ENCODE data around the gene TFAP2A. TPM values are rescaled to one million over a fixed set of nuclear protein-coding genes. Genes with fewer than 3 reads are reported as not detected.

Gene TFAP2A
- total RNA-seq, 1 donor from 2014 or later, result 1.6 TPM

DNA sequence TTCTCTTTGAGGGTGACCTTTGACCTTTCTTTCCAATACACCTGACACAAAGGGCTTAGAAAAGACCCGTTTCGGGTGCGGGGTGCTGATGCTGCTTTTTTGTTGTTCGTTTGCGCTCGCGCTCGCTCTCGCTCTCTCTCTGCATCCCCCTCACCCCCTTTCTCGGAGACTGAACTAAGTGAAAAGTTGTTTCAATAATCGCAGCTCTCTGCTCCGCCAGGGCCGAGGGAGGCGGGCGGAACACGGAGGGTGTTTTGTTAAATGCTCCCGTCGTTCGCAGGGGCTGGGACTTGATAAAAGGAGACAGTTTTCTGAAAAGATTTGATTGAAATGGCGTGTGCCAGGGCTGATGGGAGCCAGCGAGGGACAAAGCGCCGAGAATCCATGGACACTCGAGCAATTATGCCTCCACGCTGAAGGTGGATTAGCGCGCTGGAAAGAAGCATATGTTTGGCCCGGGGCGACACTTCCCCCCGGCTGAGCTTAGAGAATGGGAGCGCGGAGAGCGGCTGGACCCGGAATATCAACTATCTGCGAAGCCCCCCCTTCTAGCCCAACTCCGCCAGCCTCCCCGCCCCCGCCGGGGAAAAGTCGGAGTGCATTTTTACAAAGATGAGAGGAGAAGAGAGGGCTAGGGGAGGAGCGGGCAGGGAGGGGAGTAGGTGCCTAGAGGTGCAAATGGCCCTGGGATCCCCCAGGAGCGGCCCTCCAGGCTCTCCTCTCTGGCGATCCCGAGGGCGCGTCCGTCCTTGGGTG lies 25.0 kb downstream of the TFAP2A start:
- intact Hi-C loops (cut with DNase I), result no loop called here
- no peak for ATAC-seq
- DNase-seq (ENCODE audit: low spot score), result no peak

GRCh38 chr6:10386756-10387654 lies 27.9 kb downstream of the TFAP2A start:
- no peak for ATAC-seq
- no peak for DNase-seq (ENCODE audit: low spot score)
- intact Hi-C loops (cut with DNase I), result no loop called here

DNA sequence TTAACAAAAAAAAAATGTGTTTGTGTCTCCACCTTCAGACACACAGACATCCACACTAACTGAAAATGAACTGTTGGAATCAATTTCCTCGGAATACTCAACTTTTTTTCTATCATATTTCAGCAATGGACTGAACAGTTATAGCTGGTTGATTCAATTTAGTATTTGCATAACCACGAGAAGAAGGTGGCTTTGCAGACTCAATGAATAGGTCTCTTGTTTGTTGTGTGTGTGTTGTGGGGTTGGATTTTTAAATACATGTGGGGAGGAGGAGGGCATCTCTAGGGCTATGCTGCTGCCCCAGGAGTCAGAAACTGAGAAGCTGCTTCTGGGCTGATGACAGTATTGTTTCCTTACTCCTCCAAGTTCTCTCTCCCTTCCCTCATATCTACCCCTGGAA lies 28.7 kb downstream of the TFAP2A start:
- intact Hi-C loops (cut with DNase I), result no loop called here
- ATAC-seq (no peak), DNase-seq (ENCODE audit: low spot score) (no peak)

DNA sequence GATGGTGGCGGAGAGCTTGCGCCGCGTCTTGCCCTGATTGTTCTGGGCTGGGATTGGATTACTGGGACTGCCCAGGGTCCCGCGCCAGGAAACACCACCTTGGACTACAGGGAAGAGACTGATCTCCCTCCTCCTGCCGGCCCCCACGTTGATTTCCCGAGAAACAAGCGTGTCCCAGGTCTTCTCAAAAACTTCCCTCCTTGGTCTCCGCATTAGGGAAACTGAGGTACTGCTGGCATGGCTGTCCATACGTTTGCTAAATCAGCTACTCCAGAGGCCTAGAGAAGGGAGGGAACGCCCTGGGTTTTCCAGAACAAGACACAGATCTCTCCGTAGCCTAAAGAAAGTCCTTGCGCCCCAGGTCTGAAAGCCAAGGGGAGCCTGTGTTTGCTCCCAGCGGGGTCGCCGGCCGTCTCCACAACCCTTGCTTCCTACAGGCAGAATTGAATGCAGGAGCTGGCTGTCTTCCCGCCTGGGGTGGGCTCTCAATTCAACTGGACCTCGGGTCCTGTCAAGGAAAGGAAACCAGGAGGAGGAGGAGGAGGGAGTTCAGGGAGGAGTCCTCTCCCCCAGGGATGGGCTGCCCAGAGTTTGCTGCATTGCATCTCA lies 29.2 kb downstream of the TFAP2A start:
- no peak for ATAC-seq
- DNase-seq (ENCODE audit: low spot score), result no peak
- intact Hi-C loops (cut with DNase I), result no loop called here

DNA sequence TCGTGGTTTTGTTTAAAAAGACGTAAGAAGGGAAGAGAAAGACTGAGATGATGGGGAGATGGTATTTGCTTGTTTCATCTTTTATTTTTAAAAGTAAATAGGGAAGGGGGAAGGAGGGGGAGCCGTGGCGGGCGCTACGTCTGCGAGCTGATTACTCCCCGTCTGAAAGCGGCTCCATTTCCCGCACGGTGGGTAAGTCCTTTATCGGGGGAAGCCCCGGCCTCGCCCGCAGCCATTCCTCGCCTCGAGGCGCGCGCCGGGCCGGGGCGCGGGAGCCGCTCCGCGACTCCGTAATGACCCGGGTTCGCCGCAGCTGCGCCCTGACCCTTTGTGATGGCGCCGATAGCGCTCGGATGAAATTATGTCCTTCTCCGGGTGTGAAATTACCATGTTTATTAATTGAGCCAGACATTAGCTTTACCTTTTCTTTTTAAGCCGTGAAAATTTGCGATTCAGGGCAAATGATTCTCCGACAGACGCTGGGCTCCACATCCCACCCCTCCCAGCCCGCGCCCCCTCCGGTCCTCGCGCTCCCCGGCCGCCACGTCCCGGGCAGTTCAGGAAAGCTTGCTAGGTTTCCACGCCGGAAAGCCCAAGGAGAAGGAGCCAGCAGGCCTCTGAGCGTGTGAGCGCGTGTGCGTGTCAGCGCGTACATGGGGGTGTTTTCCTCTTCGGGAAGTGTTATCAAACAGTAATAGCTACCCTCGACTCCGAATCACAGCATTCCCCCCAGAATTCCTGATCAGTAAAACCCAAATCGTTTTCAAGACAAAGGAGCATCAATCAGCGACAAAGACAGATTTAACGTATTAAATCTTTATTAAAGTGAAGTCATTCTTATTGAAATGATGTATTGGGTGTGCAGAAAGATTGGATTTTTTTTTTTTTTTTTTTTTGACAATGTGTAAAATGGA lies 30.0 kb downstream of the TFAP2A start:
- DNase-seq (ENCODE audit: low spot score) (no peak), ATAC-seq (no peak)
- intact Hi-C loops (cut with DNase I), result no loop called here

DNA sequence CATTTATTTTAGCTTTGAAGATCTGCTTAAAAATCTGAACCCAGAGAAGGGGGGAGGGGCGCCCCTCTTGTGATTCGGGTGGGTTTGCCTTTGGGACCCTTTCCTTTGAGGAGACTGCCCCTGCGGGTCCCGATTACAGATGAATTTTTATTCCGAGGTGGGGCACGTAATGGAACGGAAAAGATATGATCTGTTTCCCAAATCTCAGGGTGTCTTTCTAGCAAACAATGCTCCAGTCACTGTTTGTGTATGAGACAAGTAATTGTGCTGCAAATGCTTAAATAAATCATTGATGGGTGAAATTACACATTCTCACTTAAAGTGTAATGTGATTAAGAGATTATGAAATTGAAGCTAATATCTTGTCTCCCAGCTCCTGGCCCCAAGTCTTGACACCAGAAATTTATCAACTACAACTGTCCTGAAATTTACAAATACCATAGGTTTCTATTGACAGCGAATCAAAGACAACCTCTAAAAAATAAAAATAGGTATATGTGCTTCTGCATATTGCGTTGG lies 30.7 kb downstream of the TFAP2A start:
- DNase-seq (ENCODE audit: low spot score), result no peak
- intact Hi-C loops (cut with DNase I), result no loop called here
- no peak for ATAC-seq

DNA sequence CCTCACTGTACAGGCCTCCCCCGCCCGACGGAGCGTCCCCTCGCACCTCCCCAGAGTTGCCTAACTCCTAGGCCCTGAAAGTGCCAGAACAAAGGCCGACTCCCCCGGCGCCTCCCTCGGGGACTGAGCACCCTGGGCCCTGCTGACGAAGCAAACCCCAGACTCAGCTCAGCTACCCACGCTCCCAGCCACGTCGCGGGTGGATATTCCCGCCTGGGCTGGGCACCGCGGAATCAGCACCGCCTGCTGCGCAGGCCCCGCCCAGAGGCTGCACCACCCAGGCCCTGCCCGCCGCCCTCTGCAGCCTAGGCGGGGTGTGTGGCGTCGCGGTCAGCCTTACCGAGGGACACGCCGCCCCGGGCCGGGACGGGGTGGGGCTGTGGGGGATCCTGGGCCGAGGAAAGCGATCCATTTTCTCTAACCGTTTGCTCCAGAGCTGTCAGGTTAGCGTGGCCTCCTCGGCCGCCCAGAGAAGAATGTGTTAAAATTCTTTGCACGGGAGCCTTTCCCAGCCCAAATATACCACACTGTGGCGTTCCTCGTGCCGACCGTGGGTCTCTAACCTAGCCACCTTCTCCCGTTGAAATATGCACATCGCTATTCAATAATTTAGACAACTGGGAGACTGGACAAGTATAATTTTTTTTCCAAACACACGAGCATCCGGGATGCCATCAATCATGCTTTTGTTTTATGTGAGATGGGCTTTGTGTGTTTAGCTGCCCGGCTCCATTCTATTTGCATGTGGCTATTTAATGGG lies 31.4 kb downstream of the TFAP2A start:
- intact Hi-C loops (cut with DNase I), result no loop called here
- ATAC-seq, result peak; percentile 72
- no peak for DNase-seq (ENCODE audit: low spot score)

GRCh38 chr6:10382728-10383330 lies 32.0 kb downstream of the TFAP2A start:
- no peak for DNase-seq (ENCODE audit: low spot score)
- intact Hi-C loops (cut with DNase I), result no loop called here
- ATAC-seq, result no peak

GRCh38 chr6:10382322-10382721 lies 32.6 kb downstream of the TFAP2A start:
- ATAC-seq (no peak), DNase-seq (ENCODE audit: low spot score) (no peak)
- intact Hi-C loops (cut with DNase I), result no loop called here

DNA sequence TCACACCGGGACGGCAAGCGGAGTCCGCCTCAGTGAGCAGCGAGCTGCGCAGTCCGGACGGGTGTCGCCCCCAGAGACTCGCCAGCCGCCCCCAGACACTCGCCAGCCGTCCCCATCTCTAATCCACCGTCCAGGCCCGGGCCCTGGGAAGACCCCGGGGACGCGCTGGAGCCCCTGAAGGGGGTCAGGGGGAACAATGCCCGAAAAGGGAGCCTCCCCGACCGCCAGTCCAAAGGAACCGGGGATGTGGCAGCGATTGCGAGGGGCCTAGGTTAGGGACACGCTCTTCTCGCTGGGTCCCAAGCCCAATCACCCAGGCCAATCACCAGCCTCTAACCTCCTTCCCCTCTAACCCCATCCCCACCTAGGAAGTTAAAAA lies 33.1 kb downstream of the TFAP2A start:
- intact Hi-C loops (cut with DNase I), result no loop called here
- DNase-seq (ENCODE audit: low spot score) (no peak), ATAC-seq (peak; percentile 29)

- DNase-seq (ENCODE audit: low spot score) (no peak), ATAC-seq (peak; percentile 58)
- intact Hi-C loops (cut with DNase I), result no loop called here
These were observed 33.6 kb downstream of the TFAP2A start for GRCh38 chr6:10381133-10381829.

DNA sequence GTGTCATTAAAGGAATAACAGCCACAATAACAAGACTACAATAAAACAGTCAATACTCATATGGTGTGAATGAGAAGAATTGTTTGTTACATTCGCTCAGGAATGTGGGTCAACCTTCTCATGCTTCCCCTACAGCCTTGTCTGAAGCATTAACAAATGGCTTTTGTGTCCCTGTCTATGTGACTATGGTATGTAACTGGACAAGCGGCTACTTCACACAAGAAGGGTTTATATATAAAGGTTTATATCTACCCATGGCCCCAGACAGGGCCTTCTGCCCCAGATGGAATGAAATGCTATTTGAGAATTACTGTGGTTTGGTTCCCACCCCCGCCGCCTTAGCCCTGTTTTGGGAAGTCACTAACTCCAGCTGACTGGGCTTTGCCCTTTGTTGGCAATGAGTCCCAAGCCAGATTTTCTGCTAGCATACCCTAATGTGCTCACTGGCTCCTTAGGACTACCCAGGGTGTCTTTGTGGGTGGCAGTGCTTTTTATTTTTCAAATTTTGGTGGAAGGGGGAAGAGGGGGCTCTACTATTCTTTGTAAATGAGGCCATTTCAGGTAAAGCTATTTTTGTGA lies 39.4 kb downstream of the TFAP2A start:
- intact Hi-C loops (cut with DNase I), result no loop called here
- no peak for ATAC-seq
- no peak for DNase-seq (ENCODE audit: low spot score)

- no peak for ATAC-seq
- intact Hi-C loops (cut with DNase I), result no loop called here
- no peak for DNase-seq (ENCODE audit: low spot score)
These were observed 41.1 kb downstream of the TFAP2A start for GRCh38 chr6:10373642-10374359.

DNA sequence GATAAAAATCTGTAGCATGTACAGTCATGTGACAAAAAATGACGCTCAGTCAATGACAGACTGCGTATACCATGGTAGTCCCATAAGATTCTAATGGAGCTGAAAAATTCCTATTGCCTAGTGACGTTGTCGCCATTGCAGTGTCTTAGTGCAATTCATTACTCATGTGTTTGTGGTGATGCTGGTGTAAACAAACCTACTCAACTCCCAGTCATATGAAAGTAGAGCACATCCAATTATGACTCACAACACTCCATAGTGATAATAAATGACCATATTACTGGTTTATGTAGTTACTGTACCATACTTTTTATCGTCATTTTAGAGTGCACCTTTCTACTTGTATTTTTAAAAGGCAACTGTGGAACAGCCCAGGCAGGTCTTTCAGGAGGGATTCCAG lies 45.0 kb downstream of the TFAP2A start:
- intact Hi-C loops (cut with DNase I), result no loop called here
- DNase-seq (ENCODE audit: low spot score), result no peak
- no peak for ATAC-seq

DNA sequence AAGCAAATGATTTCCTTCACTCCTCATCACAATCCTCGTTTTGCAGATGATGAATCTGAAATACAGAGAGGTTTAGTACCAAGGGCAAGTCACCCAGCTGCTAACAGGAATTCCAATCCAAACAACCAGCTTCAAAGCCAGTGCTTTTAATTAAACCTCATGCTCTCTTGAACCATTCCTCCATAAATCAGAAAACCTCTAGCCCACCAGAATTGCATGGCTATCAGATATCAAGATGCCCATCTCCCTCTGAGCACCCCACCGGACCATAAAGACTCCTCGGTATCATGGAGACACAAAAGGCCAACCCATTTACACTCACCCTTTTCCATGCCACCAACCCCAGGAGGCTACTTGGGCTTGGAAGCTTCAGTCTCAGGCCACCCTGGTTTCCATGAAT lies 46.0 kb downstream of the TFAP2A start:
- intact Hi-C loops (cut with DNase I), result no loop called here
- no peak for DNase-seq (ENCODE audit: low spot score)

DNA sequence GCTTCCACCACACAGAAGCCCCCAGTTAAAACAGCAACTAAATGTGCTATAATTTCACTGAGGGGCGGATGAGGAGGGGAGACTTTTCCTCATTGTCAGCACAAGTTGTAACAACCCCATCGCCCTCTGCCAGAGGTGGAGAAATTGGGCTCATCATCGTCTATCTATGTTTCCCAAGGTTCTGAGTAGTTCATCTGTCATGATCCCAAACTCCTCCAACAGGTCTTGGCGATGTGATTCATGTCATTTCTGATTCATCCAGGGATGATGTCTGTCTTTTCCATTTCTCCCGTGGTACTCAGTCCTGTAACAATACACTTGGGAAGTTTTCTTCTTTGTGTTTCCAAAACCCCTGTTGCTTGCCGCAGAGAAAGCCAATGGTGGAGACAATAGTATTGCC lies 51.0 kb downstream of the TFAP2A start:
- ATAC-seq, result no peak

More for the DNA sequence above, 46.0 kb downstream of the TFAP2A start:
- ATAC-seq, result no peak

More for the DNA sequence above, 51.0 kb downstream of the TFAP2A start:
- DNase-seq (ENCODE audit: low spot score), result no peak
- intact Hi-C loops (cut with DNase I), result no loop called here
